ENCODE data around the gene CD247.

DNA sequence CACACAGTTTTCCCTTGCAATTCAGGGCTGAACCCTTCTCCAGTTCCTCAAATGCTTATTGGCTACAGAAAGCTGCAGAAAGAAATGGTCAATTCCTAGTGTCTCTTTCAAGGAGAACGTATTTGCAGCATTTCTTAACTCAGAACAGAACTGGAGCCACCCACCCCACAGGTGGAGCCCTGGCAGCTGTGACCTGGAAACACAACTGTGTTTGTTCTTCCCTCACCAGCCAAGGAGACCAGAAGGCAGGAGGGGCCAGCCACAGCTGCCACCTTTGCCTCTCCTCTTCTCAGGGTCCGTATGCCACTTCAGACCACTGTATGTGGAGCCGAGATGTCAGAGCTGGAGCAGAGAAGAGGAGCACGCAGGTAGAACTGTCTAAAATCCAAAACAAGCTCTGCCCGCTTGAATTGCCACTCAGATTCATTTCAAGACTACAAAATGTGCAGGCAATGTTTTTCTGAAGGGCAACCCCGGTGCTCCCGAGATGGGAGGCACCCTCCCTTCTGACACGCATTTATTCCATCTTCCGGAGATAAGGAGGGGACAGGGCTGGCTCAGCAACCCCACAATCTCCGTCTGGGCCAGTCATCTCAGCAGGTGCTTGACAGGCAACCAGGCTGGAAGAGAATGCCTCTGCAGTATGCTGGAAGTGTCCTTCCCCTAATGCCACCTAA is 16.7 kb downstream of the CD247 start:
- TF ChIP-seq POLR2A (IDR thresholded peaks at IDR 0.05) (no peak), POLR2AphosphoS5 (IDR thresholded peaks at IDR 0.05) (no peak)
- TF ChIP-seq, protein P1, sequence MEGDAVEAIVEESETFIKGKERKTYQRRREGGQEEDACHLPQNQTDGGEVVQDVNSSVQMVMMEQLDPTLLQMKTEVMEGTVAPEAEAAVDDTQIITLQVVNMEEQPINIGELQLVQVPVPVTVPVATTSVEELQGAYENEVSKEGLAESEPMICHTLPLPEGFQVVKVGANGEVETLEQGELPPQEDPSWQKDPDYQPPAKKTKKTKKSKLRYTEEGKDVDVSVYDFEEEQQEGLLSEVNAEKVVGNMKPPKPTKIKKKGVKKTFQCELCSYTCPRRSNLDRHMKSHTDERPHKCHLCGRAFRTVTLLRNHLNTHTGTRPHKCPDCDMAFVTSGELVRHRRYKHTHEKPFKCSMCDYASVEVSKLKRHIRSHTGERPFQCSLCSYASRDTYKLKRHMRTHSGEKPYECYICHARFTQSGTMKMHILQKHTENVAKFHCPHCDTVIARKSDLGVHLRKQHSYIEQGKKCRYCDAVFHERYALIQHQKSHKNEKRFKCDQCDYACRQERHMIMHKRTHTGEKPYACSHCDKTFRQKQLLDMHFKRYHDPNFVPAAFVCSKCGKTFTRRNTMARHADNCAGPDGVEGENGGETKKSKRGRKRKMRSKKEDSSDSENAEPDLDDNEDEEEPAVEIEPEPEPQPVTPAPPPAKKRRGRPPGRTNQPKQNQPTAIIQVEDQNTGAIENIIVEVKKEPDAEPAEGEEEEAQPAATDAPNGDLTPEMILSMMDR (IDR thresholded peaks at IDR 0.05), result no peak

All from prostate gland (tissue), 2 donors.